ENCODE results near the gene ITSN1.

DNA sequence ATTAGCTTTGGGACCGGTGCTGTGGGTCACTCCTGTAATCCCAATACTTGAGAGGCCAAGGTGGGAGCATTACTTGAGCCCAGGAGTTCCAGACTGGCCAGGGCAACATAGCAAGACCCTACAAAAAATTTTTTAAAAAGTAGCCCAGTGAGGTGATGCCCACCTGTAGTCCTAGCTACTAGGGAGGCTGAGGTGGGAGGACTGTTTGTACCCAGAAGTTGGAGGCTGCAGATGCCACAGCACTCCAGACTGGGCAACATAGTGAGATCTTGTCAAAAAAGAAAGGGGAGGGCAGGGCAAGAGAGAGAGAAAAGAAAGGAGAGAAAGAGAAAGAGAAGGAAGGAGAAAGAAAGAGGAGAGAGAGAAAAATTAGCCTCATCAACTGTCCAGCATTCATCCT, 6.3 kb downstream of the ITSN1 start:
- TF ChIP-seq, protein P1, sequence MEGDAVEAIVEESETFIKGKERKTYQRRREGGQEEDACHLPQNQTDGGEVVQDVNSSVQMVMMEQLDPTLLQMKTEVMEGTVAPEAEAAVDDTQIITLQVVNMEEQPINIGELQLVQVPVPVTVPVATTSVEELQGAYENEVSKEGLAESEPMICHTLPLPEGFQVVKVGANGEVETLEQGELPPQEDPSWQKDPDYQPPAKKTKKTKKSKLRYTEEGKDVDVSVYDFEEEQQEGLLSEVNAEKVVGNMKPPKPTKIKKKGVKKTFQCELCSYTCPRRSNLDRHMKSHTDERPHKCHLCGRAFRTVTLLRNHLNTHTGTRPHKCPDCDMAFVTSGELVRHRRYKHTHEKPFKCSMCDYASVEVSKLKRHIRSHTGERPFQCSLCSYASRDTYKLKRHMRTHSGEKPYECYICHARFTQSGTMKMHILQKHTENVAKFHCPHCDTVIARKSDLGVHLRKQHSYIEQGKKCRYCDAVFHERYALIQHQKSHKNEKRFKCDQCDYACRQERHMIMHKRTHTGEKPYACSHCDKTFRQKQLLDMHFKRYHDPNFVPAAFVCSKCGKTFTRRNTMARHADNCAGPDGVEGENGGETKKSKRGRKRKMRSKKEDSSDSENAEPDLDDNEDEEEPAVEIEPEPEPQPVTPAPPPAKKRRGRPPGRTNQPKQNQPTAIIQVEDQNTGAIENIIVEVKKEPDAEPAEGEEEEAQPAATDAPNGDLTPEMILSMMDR (IDR thresholded peaks at IDR 0.05; ENCODE audit: low read depth, low read length, missing input control) = no peak
- no peak for TF ChIP-seq TAF1 (conservative IDR thresholded peaks at IDR 0.05)
- TF ChIP-seq, protein P2, sequence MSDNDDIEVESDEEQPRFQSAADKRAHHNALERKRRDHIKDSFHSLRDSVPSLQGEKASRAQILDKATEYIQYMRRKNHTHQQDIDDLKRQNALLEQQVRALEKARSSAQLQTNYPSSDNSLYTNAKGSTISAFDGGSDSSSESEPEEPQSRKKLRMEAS (IDR thresholded peaks at IDR 0.05) = no peak
- TF ChIP-seq, protein P3, sequence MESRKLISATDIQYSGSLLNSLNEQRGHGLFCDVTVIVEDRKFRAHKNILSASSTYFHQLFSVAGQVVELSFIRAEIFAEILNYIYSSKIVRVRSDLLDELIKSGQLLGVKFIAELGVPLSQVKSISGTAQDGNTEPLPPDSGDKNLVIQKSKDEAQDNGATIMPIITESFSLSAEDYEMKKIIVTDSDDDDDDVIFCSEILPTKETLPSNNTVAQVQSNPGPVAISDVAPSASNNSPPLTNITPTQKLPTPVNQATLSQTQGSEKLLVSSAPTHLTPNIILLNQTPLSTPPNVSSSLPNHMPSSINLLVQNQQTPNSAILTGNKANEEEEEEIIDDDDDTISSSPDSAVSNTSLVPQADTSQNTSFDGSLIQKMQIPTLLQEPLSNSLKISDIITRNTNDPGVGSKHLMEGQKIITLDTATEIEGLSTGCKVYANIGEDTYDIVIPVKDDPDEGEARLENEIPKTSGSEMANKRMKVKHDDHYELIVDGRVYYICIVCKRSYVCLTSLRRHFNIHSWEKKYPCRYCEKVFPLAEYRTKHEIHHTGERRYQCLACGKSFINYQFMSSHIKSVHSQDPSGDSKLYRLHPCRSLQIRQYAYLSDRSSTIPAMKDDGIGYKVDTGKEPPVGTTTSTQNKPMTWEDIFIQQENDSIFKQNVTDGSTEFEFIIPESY (IDR thresholded peaks at IDR 0.05) = no peak
- TF ChIP-seq EGR1 (IDR thresholded peaks at IDR 0.05; ENCODE audit: low read depth in 2 of 2) = no peak
- TF ChIP-seq, protein P4, sequence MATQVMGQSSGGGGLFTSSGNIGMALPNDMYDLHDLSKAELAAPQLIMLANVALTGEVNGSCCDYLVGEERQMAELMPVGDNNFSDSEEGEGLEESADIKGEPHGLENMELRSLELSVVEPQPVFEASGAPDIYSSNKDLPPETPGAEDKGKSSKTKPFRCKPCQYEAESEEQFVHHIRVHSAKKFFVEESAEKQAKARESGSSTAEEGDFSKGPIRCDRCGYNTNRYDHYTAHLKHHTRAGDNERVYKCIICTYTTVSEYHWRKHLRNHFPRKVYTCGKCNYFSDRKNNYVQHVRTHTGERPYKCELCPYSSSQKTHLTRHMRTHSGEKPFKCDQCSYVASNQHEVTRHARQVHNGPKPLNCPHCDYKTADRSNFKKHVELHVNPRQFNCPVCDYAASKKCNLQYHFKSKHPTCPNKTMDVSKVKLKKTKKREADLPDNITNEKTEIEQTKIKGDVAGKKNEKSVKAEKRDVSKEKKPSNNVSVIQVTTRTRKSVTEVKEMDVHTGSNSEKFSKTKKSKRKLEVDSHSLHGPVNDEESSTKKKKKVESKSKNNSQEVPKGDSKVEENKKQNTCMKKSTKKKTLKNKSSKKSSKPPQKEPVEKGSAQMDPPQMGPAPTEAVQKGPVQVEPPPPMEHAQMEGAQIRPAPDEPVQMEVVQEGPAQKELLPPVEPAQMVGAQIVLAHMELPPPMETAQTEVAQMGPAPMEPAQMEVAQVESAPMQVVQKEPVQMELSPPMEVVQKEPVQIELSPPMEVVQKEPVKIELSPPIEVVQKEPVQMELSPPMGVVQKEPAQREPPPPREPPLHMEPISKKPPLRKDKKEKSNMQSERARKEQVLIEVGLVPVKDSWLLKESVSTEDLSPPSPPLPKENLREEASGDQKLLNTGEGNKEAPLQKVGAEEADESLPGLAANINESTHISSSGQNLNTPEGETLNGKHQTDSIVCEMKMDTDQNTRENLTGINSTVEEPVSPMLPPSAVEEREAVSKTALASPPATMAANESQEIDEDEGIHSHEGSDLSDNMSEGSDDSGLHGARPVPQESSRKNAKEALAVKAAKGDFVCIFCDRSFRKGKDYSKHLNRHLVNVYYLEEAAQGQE (IDR thresholded peaks at IDR 0.05) = no peak
- no peak for TF ChIP-seq RAD21 (IDR thresholded peaks at IDR 0.05)
- no peak for TF ChIP-seq JUND (IDR thresholded peaks at IDR 0.05)
- TF ChIP-seq YY1 (IDR thresholded peaks at IDR 0.05) = no peak
- no peak for TF ChIP-seq HNF4A (conservative IDR thresholded peaks at IDR 0.05)
- TF ChIP-seq SP1 (IDR thresholded peaks at IDR 0.05) = no peak
- no peak for TF ChIP-seq NR2F2 (IDR thresholded peaks at IDR 0.05)
- TF ChIP-seq, protein P5, sequence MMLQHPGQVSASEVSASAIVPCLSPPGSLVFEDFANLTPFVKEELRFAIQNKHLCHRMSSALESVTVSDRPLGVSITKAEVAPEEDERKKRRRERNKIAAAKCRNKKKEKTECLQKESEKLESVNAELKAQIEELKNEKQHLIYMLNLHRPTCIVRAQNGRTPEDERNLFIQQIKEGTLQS (IDR thresholded peaks at IDR 0.05) = no peak
- TF ChIP-seq FOXA1 (IDR thresholded peaks at IDR 0.05) = no peak

All from liver (tissue), 3 donors.